RPMI7951 (cell line): Measurements from ENCODE around the gene HRH3. TPM values are rescaled to one million over a fixed set of nuclear protein-coding genes. Genes with fewer than 3 reads are reported as not detected.

ENCODE experiments used
- DNase-seq: peaks from one replicate; pipeline ENCODE4 v3.0.0-alpha.2; 2012; ENCODE audit warnings: low read depth
- total RNA-seq: library from RNA; depleted of rRNA; stranded (reverse); fragments of >200 nt; shearing (Covaris generic); gene quantifications from 2 replicates; pipeline ENCODE4 v1.2.3, GENCODE V29; 2014; rRNA removed

Gene HRH3
- total RNA-seq, 1 experiment from 2014 or later, result not detected

GRCh38 chr20:62178316-62179161 is 41.5 kb downstream of the HRH3 start:
- no peak for DNase-seq

- DNase-seq, result no peak
These were observed 42.8 kb downstream of the HRH3 start for GRCh38 chr20:62177307-62177706.

- DNase-seq, result no peak
These were observed 43.2 kb downstream of the HRH3 start for GRCh38 chr20:62176866-62177265.

- no peak for DNase-seq
These were observed 44.4 kb downstream of the HRH3 start for GRCh38 chr20:62175711-62176110.

GRCh38 chr20:62174870-62175624 is 45.0 kb downstream of the HRH3 start:
- DNase-seq, result no peak

- no peak for DNase-seq
These were observed 45.9 kb downstream of the HRH3 start for GRCh38 chr20:62174021-62174804.

- DNase-seq, result no peak
These were observed 47.4 kb downstream of the HRH3 start for GRCh38 chr20:62172666-62173065.

- no peak for DNase-seq
These were observed 48.8 kb downstream of the HRH3 start for GRCh38 chr20:62171245-62171644.

GRCh38 chr20:62170536-62170935 is 49.5 kb downstream of the HRH3 start:
- DNase-seq, result no peak

GRCh38 chr20:62168890-62169435 is 51.1 kb downstream of the HRH3 start:
- no peak for DNase-seq

- no peak for DNase-seq
These were observed 52.0 kb downstream of the HRH3 start for GRCh38 chr20:62168061-62168460.

GRCh38 chr20:62167474-62167873 is 52.6 kb downstream of the HRH3 start:
- DNase-seq, result no peak

GRCh38 chr20:62165762-62166399 is 54.2 kb downstream of the HRH3 start:
- DNase-seq, result no peak

Other genes with a start within 250 kb of the HRH3 start
- 6.5 and 6.6 TPM in 2 replicates for gene TAF4, start 154.4 kb downstream of the HRH3 start, total RNA-seq
- gene LSM14B, start 97.8 kb downstream of the HRH3 start, total RNA-seq, result 39.4 and 39.9 TPM in 2 replicates
- 878 and 1,048 TPM in 2 replicates for gene PSMA7, start 76.9 kb downstream of the HRH3 start, total RNA-seq
- 8.6 and 10.7 TPM in 2 replicates for gene SS18L1, start 76.5 kb downstream of the HRH3 start, total RNA-seq
- 21.1 and 28.1 TPM in 2 replicates for gene MTG2, start 37.2 kb downstream of the HRH3 start, total RNA-seq
- gene OSBPL2, start 18.2 kb upstream of the HRH3 start, total RNA-seq, result 17.8 and 18.6 TPM in 2 replicates
- 215 and 229 TPM in 2 replicates for gene ADRM1, start 82.7 kb upstream of the HRH3 start, total RNA-seq
- 36.6 and 44.8 TPM in 2 replicates for gene LAMA5, start 147.0 kb upstream of the HRH3 start, total RNA-seq
- 2,665 and 2,752 TPM in 2 replicates for gene RPS21, start 166.8 kb upstream of the HRH3 start, total RNA-seq
- 4.7 and 7.0 TPM in 2 replicates for gene CABLES2, start 187.0 kb upstream of the HRH3 start, total RNA-seq
- not detected in 2 replicates for gene RBBP8NL, start 207.3 kb upstream of the HRH3 start, total RNA-seq